Breast epithelium (tissue), 4 donors: Measurements from ENCODE around the gene PTH1R. TPM values are rescaled to one million over a fixed set of nuclear protein-coding genes. Genes with fewer than 3 reads are reported as not detected.

ENCODE experiments used
- DNase-seq, 2 donors: peaks; one replicate each; pipeline ENCODE4 v3.0.0-alpha.2; 2019; ENCODE audit warnings: low spot score in 2 of 2
- H3K27ac ChIP-seq, 2 donors: fragments of 200-600 bp; sonication (generic) in 1 of 2; one replicate each; pipeline ENCODE4 v1.5.1; 2016 to 2019; ENCODE audit warnings: mild to moderate bottlenecking in 1 of 2
- H3K27me3 ChIP-seq, 2 donors: fragments of 200-600 bp; sonication (generic) in 1 of 2; one replicate each; pipeline versions ENCODE4 v1.5.1 to v1.6.0; 2017 to 2019; ENCODE audit warnings: control low read depth in 1 of 2, mild to moderate bottlenecking in 1 of 2
- H3K36me3 ChIP-seq: fragments of 200-600 bp; one replicate; pipeline ENCODE4 v1.5.1; 2019
- H3K4me1 ChIP-seq, 2 donors: fragments of 200-600 bp; sonication (generic); one replicate each; pipeline ENCODE4 v1.5.1; 2016 to 2019; ENCODE audit warnings: control low read depth in 1 of 2
- H3K4me3 ChIP-seq, 3 donors: fragments of 200-600 bp; sonication (generic); 1 replicate in 2 of 3; 2 replicates in 1 of 3; pipeline ENCODE4 v1.5.1; 2016 to 2019; ENCODE audit warnings: mild to moderate bottlenecking in 3 of 3, moderate library complexity in 2 of 3
- H3K9me3 ChIP-seq, 2 donors: fragments of 200-600 bp; sonication (generic) in 1 of 2; one replicate each; pipeline ENCODE4 v1.5.1; 2016 to 2019; ENCODE audit warnings: control low read depth in 1 of 2
- CTCF ChIP-seq, 3 donors: fragments of 450-650 bp; IDR thresholded peaks; one replicate each; pipeline ENCODE4 v1.5.1; 2016 to 2017; ENCODE audit warnings: antibody characterized with exemption in 3 of 3, mild to moderate bottlenecking in 3 of 3, moderate library complexity in 3 of 3
- POLR2A ChIP-seq: fragments of 450-650 bp; IDR thresholded peaks from one replicate; pipeline ENCODE4 v1.6.1; 2016; ENCODE audit warnings: antibody characterized with exemption, mild to moderate bottlenecking, moderate library complexity
- POLR2AphosphoS5 ChIP-seq, 3 donors: sonication (generic); formaldehyde crosslinking; IDR thresholded peaks; one replicate each; pipeline ENCODE4 v1.6.1; 2017; ENCODE audit warnings: antibody characterized with exemption in 3 of 3
- intact Hi-C: fragments of 100-400 bp; cut with DNase I; formaldehyde crosslinking; loops from one replicate; pipeline ENCODE4 v1.15.1; 2023; ENCODE audit warnings: low total_unique reads
- total RNA-seq, 3 donors: library from RNA; depleted of rRNA; stranded (reverse); fragments of >200 nt; gene quantifications; one replicate each; pipeline ENCODE4 v1.1.0, GENCODE V29; 2016

Gene PTH1R
- total RNA-seq, 3 donors from 2014 or later: 4.7 to 38.2 (median 13.4) TPM

- Histone ChIP-seq H3K4me1 (no peaks in the 10 kb centered on the region), H3K27me3 (peaks cover 0 to 7% of the 10 kb centered on the region in 2 donors), H3K4me3 (no peak overlapping the region), H3K27ac (no peak overlapping the region), H3K9me3 (no peaks in the 10 kb centered on the region), H3K36me3 (no peaks in the 10 kb centered on the region)
- no peak for DNase-seq
- intact Hi-C loops: loop anchor here (10.0 kb wide), 1 partner anchor 193 kb away; the partner anchor contains the start of gene TMIE
- no peak for TF ChIP-seq CTCF (IDR thresholded peaks at IDR 0.05)
- no peak for TF ChIP-seq POLR2AphosphoS5 (IDR thresholded peaks at IDR 0.05)
- TF ChIP-seq POLR2A: no peak
Observed at GRCh38 chr3:46897829-46898320, 20.4 kb downstream of the PTH1R start.

- Histone ChIP-seq H3K9me3 (no peaks in the 10 kb centered on the region), H3K36me3 (no peaks in the 10 kb centered on the region), H3K4me3 (no peak overlapping the region), H3K27me3 (peaks cover 0 to 7% of the 10 kb centered on the region in 2 donors), H3K27ac (no peak overlapping the region), H3K4me1 (no peaks in the 10 kb centered on the region)
- intact Hi-C loops: loop anchor here (10.0 kb wide), 1 partner anchor 194 kb away; the partner anchor contains the start of gene TMIE
- TF ChIP-seq POLR2AphosphoS5 (IDR thresholded peaks at IDR 0.05) (no peak), POLR2A (no peak), CTCF (IDR thresholded peaks at IDR 0.05) (no peak)
- DNase-seq: no peak
Observed at GRCh38 chr3:46898321-46899150, 21.0 kb downstream of the PTH1R start.

GRCh38 chr3:46899151-46900006 lies 21.9 kb downstream of the PTH1R start:
- intact Hi-C loops: loop anchor here (10.0 kb wide), 1 partner anchor 195 kb away; the partner anchor contains the start of gene TMIE
- no peak for DNase-seq
- no peak for TF ChIP-seq POLR2AphosphoS5 (IDR thresholded peaks at IDR 0.05)
- TF ChIP-seq CTCF (IDR thresholded peaks at IDR 0.05): no peak
- no peak for TF ChIP-seq POLR2A

GRCh38 chr3:46900007-46900292 lies 22.4 kb downstream of the PTH1R start:
- DNase-seq: no peak
- H3K4me1 ChIP-seq: no peaks in the 10 kb centered on the region
- intact Hi-C loops: no loop called here
- no peaks in the 10 kb centered on the region for H3K36me3 ChIP-seq
- H3K9me3 ChIP-seq: no peaks in the 10 kb centered on the region
- TF ChIP-seq CTCF (IDR thresholded peaks at IDR 0.05): no peak
- no peak for TF ChIP-seq POLR2A
- no peak for TF ChIP-seq POLR2AphosphoS5 (IDR thresholded peaks at IDR 0.05)
- H3K27me3 ChIP-seq: peaks cover 0 to 7% of the 10 kb centered on the region in 2 donors
- no peak overlapping the region for H3K27ac ChIP-seq
- H3K4me3 ChIP-seq: no peak overlapping the region

More at GRCh38 chr3:46899151-46900006, 21.9 kb downstream of the PTH1R start:
- H3K9me3 ChIP-seq: no peaks in the 10 kb centered on the region
- H3K27me3 ChIP-seq: peaks cover 0 to 7% of the 10 kb centered on the region in 2 donors
- no peak overlapping the region for H3K4me3 ChIP-seq
- no peaks in the 10 kb centered on the region for H3K36me3 ChIP-seq
- H3K4me1 ChIP-seq: no peaks in the 10 kb centered on the region
- H3K27ac ChIP-seq: no peak overlapping the region
